Hepatocyte (in vitro differentiated cells): ENCODE measurements around the gene PKNOX2. TPM values are rescaled to one million over a fixed set of nuclear protein-coding genes. Genes with fewer than 3 reads are reported as not detected.

Experiments
- DNase-seq: peaks from one replicate; pipeline ENCODE4 v3.0.0-alpha.2; 2016; ENCODE audit warnings: low spot score
- H2AFZ ChIP-seq: fragments of 200-600 bp; sonication (generic); 2 replicates; pipeline ENCODE4 v1.6.0; 2016; ENCODE audit warnings: antibody characterized with exemption, mild to moderate bottlenecking
- H3K27ac ChIP-seq: fragments of 200-600 bp; sonication (generic); 2 replicates; pipeline ENCODE4 v1.5.1; 2016; ENCODE audit warnings: mild to moderate bottlenecking
- H3K27me3 ChIP-seq: fragments of 200-600 bp; sonication (generic); 2 replicates; pipeline ENCODE4 v1.6.1; 2016
- H3K36me3 ChIP-seq: fragments of 200-600 bp; sonication (generic); replicated peaks from 2 replicates; pipeline ENCODE4 v1.5.1; 2016; ENCODE audit warnings: low read depth; ENCODE audit not compliant: insufficient read depth
- H3K4me1 ChIP-seq: fragments of 200-600 bp; sonication (generic); 2 replicates; pipeline ENCODE4 v1.5.1; 2016; ENCODE audit warnings: mild to moderate bottlenecking, moderate library complexity; ENCODE audit not compliant: insufficient read depth
- H3K4me2 ChIP-seq: fragments of 200-600 bp; sonication (generic); 2 replicates; pipeline ENCODE4 v1.6.0; 2016
- H3K4me3 ChIP-seq: fragments of 200-600 bp; sonication (generic); 2 replicates; pipeline ENCODE4 v1.5.1; 2016; ENCODE audit warnings: mild to moderate bottlenecking
- H3K79me2 ChIP-seq: fragments of 200-600 bp; sonication (generic); 2 replicates; pipeline ENCODE4 v1.6.0; 2017; ENCODE audit warnings: mild to moderate bottlenecking
- H3K9me2 ChIP-seq: fragments of 200-600 bp; sonication (generic); replicated peaks from 2 replicates; pipeline ENCODE4 v1.6.0; 2017; ENCODE audit warnings: mild to moderate bottlenecking; ENCODE audit not compliant: insufficient read depth
- H3K9me3 ChIP-seq: fragments of 200-600 bp; sonication (generic); 2 replicates; pipeline ENCODE4 v1.5.1; 2016; ENCODE audit warnings: low read depth, mild to moderate bottlenecking
- H4K20me1 ChIP-seq: fragments of 200-600 bp; sonication (generic); 2 replicates; pipeline ENCODE4 v1.6.0; 2016; ENCODE audit warnings: mild to moderate bottlenecking; ENCODE audit not compliant: insufficient read depth, poor library complexity, severe bottlenecking
- EZH2 ChIP-seq: fragments of 200-600 bp; sonication (generic); IDR thresholded peaks from 2 replicates; pipeline ENCODE4 v1.6.1; 2016; ENCODE audit warnings: antibody characterized with exemption, mild to moderate bottlenecking, borderline replicate concordance
- EZH2phosphoT487 ChIP-seq: fragments of 200-600 bp; sonication (generic); IDR thresholded peaks from one replicate; pipeline ENCODE4 v1.6.1; 2018; ENCODE audit warnings: antibody characterized with exemption, mild to moderate bottlenecking, low read depth, moderate library complexity; ENCODE audit not compliant: unreplicated experiment, severe bottlenecking
- WGBS: methylation state at CpG from one replicate; pipeline ENCODE4 v1.1.6; 2016; ENCODE audit warnings: low lambda C conversion rate; ENCODE audit errors: missing lambda C conversion rate; 5-methylcytosine and 5-hydroxymethylcytosine counted together
- polyA plus RNA-seq: library from polyadenylated mRNA; unstranded; fragments of >200 nt; fragmentation: Nextera tagmentation; extraction: Ambion mirVana; gene quantifications from 2 replicates; pipeline ENCODE4 v1.2.1, GENCODE V29; 2016
- total RNA-seq: library from RNA; depleted of rRNA; stranded (reverse); fragments of >200 nt; gene quantifications from 2 replicates; pipeline ENCODE4 v1.2.3, GENCODE V29; 2014
- TF ChIP-seq, protein P1 (sequence below): fragments of 200-600 bp; sonication (generic); IDR thresholded peaks from 2 replicates; pipeline ENCODE4 v1.5.1; 2016; ENCODE audit warnings: antibody characterized with exemption, mild to moderate bottlenecking; ENCODE audit not compliant: poor library complexity

Gene PKNOX2
- total and polyA plus RNA-seq, 2 experiments from 2014 or later: 3.0 to 3.1 TPM

- no peaks in the 10 kb centered on the region for H3K9me2 ChIP-seq
- no peaks in the 10 kb centered on the region for H3K36me3 ChIP-seq
- no peak overlapping the region for H3K4me3 ChIP-seq
- no peak overlapping the region for H2AFZ ChIP-seq
- DNase-seq: no peak
- H4K20me1 ChIP-seq: no peaks in the 10 kb centered on the region
- WGBS: 47% methylated on average over 7 of the region's 7 CpGs
- no peak overlapping the region for H3K27ac ChIP-seq
- no peaks in the 10 kb centered on the region for H3K9me3 ChIP-seq
- TF ChIP-seq, protein P1, sequence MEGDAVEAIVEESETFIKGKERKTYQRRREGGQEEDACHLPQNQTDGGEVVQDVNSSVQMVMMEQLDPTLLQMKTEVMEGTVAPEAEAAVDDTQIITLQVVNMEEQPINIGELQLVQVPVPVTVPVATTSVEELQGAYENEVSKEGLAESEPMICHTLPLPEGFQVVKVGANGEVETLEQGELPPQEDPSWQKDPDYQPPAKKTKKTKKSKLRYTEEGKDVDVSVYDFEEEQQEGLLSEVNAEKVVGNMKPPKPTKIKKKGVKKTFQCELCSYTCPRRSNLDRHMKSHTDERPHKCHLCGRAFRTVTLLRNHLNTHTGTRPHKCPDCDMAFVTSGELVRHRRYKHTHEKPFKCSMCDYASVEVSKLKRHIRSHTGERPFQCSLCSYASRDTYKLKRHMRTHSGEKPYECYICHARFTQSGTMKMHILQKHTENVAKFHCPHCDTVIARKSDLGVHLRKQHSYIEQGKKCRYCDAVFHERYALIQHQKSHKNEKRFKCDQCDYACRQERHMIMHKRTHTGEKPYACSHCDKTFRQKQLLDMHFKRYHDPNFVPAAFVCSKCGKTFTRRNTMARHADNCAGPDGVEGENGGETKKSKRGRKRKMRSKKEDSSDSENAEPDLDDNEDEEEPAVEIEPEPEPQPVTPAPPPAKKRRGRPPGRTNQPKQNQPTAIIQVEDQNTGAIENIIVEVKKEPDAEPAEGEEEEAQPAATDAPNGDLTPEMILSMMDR: no peak
- TF ChIP-seq EZH2 (no peak), EZH2phosphoT487 (no peak)
- H3K79me2 ChIP-seq: no peaks in the 10 kb centered on the region
- H3K27me3 ChIP-seq: no peaks in the 10 kb centered on the region
- no peak overlapping the region for H3K4me2 ChIP-seq
- H3K4me1 ChIP-seq: no peaks in the 10 kb centered on the region
These were observed 10.0 kb upstream of the PKNOX2 start for GRCh38 chr11:125154378-125155099.

DNA sequence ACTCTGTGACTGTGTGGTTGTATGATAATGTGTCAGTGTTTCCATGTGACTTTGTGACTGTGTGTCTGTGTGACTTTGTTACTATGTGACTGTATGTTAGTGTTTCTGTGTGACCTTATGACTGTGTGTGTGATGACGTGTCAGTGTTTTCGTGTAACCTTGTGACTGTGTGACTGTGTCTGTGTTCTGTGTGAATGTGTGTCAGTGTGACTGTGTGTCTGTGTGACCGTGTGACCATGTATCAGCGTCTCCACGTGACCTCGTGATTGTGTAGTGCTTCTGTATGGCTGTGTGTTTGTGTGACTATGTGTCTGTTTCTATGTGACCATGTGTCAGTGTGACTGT lies 9.5 kb upstream of the PKNOX2 start:
- Histone ChIP-seq H3K27me3 (no peaks in the 10 kb centered on the region), H3K4me1 (no peaks in the 10 kb centered on the region), H3K36me3 (no peaks in the 10 kb centered on the region), H3K9me2 (no peaks in the 10 kb centered on the region), H3K27ac (no peak overlapping the region), H3K4me3 (no peak overlapping the region), H3K4me2 (no peak overlapping the region), H4K20me1 (no peaks in the 10 kb centered on the region), H2AFZ (no peak overlapping the region), H3K79me2 (no peaks in the 10 kb centered on the region), H3K9me3 (no peaks in the 10 kb centered on the region)
- DNase-seq: no peak
- WGBS: 97% methylated on average over 6 of the region's 6 CpGs
- no peak for TF ChIP-seq EZH2phosphoT487
- TF ChIP-seq EZH2: no peak
- TF ChIP-seq, protein P1: no peak

DNA sequence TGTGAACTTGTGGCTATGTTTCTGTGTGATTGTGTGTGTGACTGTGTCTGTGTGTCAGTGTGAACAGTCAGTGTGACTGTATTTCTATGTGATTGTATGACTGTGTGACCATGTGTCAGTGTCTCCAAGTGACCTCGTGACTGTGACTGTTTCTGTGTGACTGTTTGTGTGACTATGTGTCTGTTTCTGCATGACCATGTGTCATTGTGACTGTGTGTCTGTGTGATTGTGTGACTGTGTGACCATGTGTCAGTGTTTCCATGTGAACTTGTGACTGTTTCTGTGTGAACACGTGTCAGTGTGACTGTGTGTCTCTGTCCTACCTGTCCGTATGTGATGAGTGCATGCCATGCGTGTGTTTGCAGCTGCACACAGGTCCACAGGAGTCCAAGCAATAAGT lies 8.8 kb upstream of the PKNOX2 start:
- 92% methylated on average over 4 of the region's 4 CpGs for WGBS
- no peak for DNase-seq
- no peaks in the 10 kb centered on the region for H3K79me2 ChIP-seq

More for the DNA sequence above, 8.8 kb upstream of the PKNOX2 start:
- no peak overlapping the region for H3K4me2 ChIP-seq
- H3K4me1 ChIP-seq: no peaks in the 10 kb centered on the region
- TF ChIP-seq EZH2 (no peak), EZH2phosphoT487 (no peak)
- TF ChIP-seq, protein P1: no peak
- H3K4me3 ChIP-seq: no peak overlapping the region
- H3K9me2 ChIP-seq: no peaks in the 10 kb centered on the region
- H3K27ac ChIP-seq: no peak overlapping the region
- H3K27me3 ChIP-seq: no peaks in the 10 kb centered on the region
- no peaks in the 10 kb centered on the region for H3K36me3 ChIP-seq
- H2AFZ ChIP-seq: no peak overlapping the region
- H3K9me3 ChIP-seq: no peaks in the 10 kb centered on the region
- H4K20me1 ChIP-seq: no peaks in the 10 kb centered on the region
